ENCODE results near the gene SLC35F4.
"Not testable (repeated sequence)": the region's sequence is repeated elsewhere in the genome, so short reads cannot be mapped to it uniquely, and the experiment has no call there.

SLC35F4 gene

GRCh38 chr14:57865403-57866198 lies at the start of gene SLC35F4:
SLC35F4 (minus strand) TSS chr14:57866092.
- ATAC-seq, result no peak

GRCh38 chr14:57909626-57910025 lies 43.7 kb upstream of the SLC35F4 start:
- ATAC-seq, result no peak

GRCh38 chr14:57903954-57904353 lies 38.1 kb upstream of the SLC35F4 start:
- no peak for ATAC-seq

- no peak for ATAC-seq
Measured at GRCh38 chr14:57898837-57899572, 33.1 kb upstream of the SLC35F4 start.

GRCh38 chr14:57897144-57897748 lies 31.4 kb upstream of the SLC35F4 start:
- ATAC-seq, result no peak

- no peak for ATAC-seq
Measured at GRCh38 chr14:57889245-57889644, 23.4 kb upstream of the SLC35F4 start.

- no peak for ATAC-seq
Measured at GRCh38 chr14:57884175-57884574, 18.3 kb upstream of the SLC35F4 start.

- ATAC-seq, result no peak
Measured at GRCh38 chr14:57883061-57883460, 17.2 kb upstream of the SLC35F4 start.

GRCh38 chr14:57879516-57879915 lies 13.6 kb upstream of the SLC35F4 start:
- ATAC-seq, result no peak

- ATAC-seq, result no peak
Measured at GRCh38 chr14:57875985-57876384, 10.1 kb upstream of the SLC35F4 start.

GRCh38 chr14:57875296-57875695 lies 9.4 kb upstream of the SLC35F4 start:
- ATAC-seq, result no peak

- peak in 1 of 2 donors; percentile 51 for ATAC-seq
Measured at GRCh38 chr14:57871459-57872080, 5.7 kb upstream of the SLC35F4 start.

GRCh38 chr14:57870686-57871457 lies 5.0 kb upstream of the SLC35F4 start:
- ATAC-seq, result no peak

GRCh38 chr14:57869617-57870016 lies 3.7 kb upstream of the SLC35F4 start:
- ATAC-seq, result no peak

- no peak for ATAC-seq
Measured at GRCh38 chr14:57866199-57866705, 360 bp upstream of the SLC35F4 start.

- no peak for ATAC-seq
Measured at GRCh38 chr14:57865066-57865402, 858 bp downstream of the SLC35F4 start.

- ATAC-seq, result no peak
Measured at GRCh38 chr14:57864659-57865058, 1.2 kb downstream of the SLC35F4 start.

GRCh38 chr14:57863471-57863870 lies 2.4 kb downstream of the SLC35F4 start:
- no peak for ATAC-seq

- not testable (repeated sequence) for ATAC-seq
Measured at GRCh38 chr14:57855666-57856065, 10.2 kb downstream of the SLC35F4 start.

- no peak for ATAC-seq
Measured at GRCh38 chr14:57854571-57854970, 11.3 kb downstream of the SLC35F4 start.

- no peak for ATAC-seq
Measured at GRCh38 chr14:57851354-57851753, 14.5 kb downstream of the SLC35F4 start.

GRCh38 chr14:57848786-57849185 lies 17.1 kb downstream of the SLC35F4 start:
- ATAC-seq, result no peak
